Embryonic facial prominence (tissue), 1 donor: ENCODE data around the gene RBM20.

Source experiments
- DNase-seq: peaks from one replicate; pipeline ENCODE4 v3.0.0-alpha.2; 2016; ENCODE audit errors: extremely low spot score

RBM20 gene

GRCh38 chr10:110871298-110872084 lies 227.4 kb downstream of the RBM20 start, which contains the start of gene PDCD4:
TSS of gene PDCD4 (plus strand) at chr10:110871928. CDS start at chr10:110876028, 4,100 bp downstream.
- DNase-seq, result peak; percentile 98

DNA sequence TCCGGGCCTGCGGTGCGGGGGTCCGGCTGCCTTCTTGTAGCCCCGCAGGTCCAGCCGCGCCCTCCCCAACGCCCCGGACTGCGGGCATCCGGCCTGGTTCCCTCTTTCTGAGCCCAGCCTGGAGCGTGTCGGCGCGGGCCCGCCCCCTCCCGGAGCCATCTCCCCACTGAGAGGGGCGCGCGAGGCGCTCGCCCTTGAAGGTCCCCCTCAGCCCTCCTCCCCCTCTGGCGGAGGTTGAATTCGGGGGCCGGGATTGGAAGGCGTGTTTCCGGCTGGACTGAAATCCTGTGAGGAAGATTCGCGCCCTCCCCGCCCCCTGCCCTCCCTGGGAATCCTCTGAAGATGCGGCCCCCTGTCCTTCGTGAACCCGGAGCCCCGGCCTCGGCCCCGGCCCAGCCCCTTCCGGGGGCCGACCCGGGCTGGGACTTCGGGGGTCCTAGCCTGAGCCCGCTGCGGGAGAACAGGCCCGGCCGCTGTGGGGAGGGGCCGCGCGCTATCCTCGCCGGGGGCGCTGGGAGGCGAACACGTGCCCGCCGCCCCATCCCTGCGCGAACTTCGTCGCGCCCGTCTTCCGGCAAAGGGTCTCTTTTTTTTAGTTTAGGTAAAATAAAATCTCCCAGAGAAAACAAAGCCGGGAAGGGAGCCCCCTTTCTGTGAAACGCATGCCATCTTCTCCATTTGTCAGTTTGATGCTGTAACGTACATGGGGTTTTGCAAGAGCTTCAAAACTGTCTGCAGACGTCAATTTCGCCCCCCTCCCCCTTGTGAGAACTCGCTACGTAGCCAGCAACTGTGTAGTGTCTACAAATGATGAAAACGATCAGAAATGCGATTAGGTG lies 228.2 kb downstream of the RBM20 start:
- DNase-seq, result peak; percentile 82

DNA sequence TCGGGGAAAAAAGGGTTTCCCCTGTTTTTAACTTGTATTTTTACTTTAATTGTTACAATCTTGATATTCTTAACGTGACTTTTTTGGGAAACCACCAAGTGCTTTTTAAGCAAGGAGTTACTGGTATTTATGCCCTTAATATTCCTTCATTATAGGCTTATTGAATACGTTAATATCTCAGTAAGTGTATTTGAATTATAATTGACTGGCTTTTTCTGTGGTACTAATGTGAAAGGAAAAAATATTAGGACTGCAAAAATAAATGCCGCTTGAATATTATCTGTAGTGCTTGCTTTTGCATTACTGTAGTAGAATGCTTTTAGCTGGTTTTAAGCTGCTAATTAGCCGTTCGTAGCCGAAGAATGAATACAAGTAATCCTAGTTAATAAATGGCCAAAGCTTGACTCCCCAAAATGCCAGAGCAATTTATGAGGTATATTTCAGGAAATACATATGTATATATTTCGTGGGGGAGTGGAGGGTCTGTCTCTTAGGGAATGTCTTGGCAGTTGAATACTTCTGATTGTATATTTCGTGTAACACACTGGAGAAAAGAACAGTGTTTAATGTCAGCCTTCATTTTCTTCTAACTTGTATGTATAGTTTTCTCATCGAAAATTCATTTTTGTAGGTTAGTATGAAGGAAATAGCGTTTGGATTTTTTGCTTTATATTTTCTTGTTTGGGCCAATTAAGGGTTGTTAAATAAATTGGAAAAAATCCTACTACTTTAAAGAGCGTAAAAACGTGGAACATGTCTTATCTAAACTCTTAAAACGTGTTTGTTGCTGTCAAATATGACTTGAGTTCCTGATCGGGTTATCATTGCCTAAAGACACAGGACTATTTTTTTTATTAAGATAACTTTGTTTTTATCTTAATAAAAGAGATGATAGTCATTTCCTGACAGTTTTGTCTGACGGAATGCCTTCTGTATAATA lies 229.1 kb downstream of the RBM20 start:
- no peak for DNase-seq

DNA sequence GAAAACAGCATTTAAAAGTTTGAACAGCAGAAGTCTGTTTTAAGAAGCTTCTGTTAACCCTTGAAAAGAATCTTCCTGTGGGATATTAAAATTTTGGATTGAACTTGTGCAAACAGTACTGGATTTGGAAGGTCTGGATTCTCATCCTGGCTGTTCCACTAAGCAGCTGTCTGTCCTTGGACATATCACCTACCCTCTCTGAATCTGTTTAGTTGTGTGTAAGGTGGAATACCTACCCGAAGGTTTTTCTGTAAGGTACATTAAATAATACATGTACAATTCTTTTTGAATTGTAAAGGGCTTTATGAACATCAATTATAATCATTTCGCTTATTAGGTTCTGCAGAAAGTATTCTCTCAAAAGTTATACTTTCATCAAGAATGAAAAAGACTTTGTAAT lies 229.8 kb downstream of the RBM20 start:
- no peak for DNase-seq

DNA sequence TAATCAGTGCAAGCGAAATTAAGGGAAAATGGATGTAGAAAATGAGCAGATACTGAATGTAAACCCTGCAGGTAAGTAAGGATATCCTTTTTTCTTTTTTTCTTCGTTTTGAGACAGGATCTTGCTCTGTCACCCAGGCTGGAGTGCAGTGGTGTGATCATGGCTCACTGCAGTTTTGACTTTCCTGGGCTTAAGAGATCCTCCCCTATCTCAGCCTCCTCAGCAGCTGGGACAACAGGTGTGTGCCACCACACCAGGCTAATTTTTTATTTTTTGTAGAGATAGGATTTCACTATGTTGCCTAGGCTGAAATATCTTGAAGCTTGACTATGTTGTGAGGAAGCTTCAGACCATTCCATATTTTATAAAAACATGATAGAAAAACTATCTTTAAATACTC lies 231.9 kb downstream of the RBM20 start:
- DNase-seq, result no peak

DNA sequence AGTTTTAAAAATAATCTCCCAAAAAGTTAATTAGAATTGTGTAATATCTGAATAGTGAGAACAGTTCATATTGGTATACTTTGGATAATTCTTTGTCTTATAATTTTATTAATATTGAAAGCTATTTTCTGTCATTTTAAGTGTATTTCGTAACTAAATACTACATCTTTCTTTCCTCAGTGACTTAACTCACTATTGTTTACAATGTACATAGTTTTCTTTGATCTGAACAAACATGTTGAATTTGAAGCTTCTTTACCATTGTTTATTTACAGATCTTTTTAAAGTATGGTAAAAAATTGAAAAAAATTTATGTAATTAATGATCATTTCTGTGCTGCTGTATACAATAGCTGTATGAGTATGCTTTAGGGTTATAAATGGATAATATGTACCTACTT lies 232.7 kb downstream of the RBM20 start:
- DNase-seq, result no peak

- DNase-seq, result no peak
These were observed 235.9 kb downstream of the RBM20 start for GRCh38 chr10:110880012-110880411.

DNA sequence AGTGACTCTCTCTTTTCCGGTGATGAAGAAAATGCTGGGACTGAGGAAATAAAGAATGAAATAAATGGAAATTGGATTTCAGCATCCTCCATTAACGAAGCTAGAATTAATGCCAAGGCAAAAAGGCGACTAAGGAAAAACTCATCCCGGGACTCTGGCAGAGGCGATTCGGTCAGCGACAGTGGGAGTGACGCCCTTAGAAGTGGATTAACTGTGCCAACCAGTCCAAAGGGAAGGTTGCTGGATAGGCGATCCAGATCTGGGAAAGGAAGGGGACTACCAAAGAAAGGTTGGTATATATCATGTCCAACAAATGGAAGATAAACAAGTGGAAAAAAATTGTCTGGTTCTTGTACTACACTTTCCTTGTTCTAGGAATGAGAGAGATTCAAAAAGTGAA lies 237.1 kb downstream of the RBM20 start:
- no peak for DNase-seq

DNA sequence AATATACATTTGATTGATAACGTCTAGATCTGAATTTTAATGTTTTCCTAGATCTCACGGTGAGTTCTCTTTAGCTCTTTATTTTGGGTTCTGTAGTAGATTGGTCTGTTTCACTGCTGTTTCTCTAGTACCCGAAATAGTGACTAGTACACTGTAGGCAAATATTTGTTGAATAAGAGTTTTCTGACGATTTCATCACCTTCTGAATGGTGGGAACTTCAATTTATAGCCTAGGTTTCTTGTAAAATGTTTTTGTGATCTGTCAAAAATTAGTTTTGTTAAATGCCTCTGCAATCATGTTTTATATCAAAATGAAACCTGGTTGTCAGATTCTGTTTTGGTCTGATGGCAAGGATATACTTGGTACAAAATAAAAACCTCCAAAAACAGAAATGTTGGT lies 237.8 kb downstream of the RBM20 start:
- DNase-seq, result no peak

GRCh38 chr10:110883924-110884323 lies 239.8 kb downstream of the RBM20 start:
- DNase-seq, result no peak

DNA sequence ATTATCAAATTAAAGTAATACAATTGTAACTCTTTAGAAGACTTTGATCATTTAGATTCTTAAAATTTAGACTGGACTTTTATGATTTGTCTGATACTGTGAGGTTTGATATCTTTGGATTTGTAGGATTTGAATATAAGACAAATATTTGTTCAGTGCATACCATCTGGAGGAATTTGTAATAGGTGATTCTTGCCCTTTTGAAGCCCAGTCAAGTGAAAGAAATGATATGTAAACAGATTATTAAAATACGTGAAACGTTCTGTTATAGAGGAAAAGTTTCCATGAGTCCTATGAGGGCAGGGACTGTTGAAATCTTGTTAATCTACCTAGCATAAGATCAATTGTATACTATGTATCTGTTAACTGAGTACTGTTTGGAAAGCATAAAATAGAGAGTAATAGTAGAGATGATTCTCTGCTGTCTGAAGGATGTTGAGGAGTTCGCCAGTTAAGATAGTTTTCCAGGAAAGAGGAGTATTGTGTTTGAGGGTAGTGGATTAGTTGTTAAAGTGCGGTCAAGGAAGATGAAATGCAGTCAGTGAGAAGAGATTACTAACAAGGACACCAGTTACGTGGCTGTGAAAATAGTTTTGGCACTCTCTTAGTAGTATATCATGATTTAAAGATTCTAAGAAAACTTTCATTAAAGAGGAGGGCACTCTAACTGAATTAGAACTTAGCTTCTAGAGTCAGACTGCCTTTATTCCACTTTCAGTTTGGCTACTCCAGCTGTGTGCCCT lies 242.0 kb downstream of the RBM20 start:
- DNase-seq, result no peak

GRCh38 chr10:110887560-110887959 lies 243.4 kb downstream of the RBM20 start:
- no peak for DNase-seq
